AG04450 (cell line): Measurements from ENCODE around the gene PTH2. TPM values are rescaled to one million over a fixed set of nuclear protein-coding genes. Genes with fewer than 3 reads are reported as not detected.

ENCODE experiments used
- CTCF ChIA-PET: fragments of 300-600, 350-600 bp; formaldehyde crosslinking; extraction: SDS; loops from one replicate; lab custom pipeline; 2022; ENCODE audit warnings: antibody characterized with exemption, inconsistent platforms; lab: Charles Lee
- POLR2A ChIA-PET: fragments of 350-600 bp; formaldehyde crosslinking; extraction: SDS; loops from one replicate; lab custom pipeline; 2021; ENCODE audit warnings: antibody characterized with exemption, inconsistent platforms; lab: Yijun Ruan, JAX
- DNase-seq: peaks from one replicate; pipeline ENCODE4 v3.0.0-alpha.2; 2011; ENCODE audit warnings: low read depth, low spot score
- H3K27ac ChIP-seq: one replicate; pipeline ENCODE4 v1.5.1; 2012; ENCODE audit warnings: low read depth, low read length, control low read depth
- H3K27me3 ChIP-seq: one replicate; pipeline ENCODE4 v1.6.0; 2012; ENCODE audit warnings: low read length; ENCODE audit not compliant: control insufficient read depth, insufficient read depth
- H3K4me3 ChIP-seq: 2 replicates; pipeline ENCODE4 v1.5.1; 2011; ENCODE audit warnings: mild to moderate bottlenecking, low read depth, low read length, control low read depth
- H3K9me3 ChIP-seq: 2 replicates; pipeline ENCODE4 v1.5.1; 2012; ENCODE audit warnings: low read length; ENCODE audit not compliant: control insufficient read depth, insufficient read depth
- polyA plus RNA-seq: library from polyadenylated mRNA; depleted of rRNA; stranded (reverse); fragments of >200 nt; gene quantifications from 2 replicates; pipeline ENCODE4 v1.2.3, GENCODE V29; 2011
- TF ChIP-seq, protein P1 (sequence below): IDR thresholded peaks from 2 replicates; pipeline ENCODE4 v1.5.1; 2011; ENCODE audit warnings: low read depth, low read length, control low read depth, inconsistent platforms

The PTH2 gene
- polyA plus RNA-seq, 1 experiment = not detected

DNA sequence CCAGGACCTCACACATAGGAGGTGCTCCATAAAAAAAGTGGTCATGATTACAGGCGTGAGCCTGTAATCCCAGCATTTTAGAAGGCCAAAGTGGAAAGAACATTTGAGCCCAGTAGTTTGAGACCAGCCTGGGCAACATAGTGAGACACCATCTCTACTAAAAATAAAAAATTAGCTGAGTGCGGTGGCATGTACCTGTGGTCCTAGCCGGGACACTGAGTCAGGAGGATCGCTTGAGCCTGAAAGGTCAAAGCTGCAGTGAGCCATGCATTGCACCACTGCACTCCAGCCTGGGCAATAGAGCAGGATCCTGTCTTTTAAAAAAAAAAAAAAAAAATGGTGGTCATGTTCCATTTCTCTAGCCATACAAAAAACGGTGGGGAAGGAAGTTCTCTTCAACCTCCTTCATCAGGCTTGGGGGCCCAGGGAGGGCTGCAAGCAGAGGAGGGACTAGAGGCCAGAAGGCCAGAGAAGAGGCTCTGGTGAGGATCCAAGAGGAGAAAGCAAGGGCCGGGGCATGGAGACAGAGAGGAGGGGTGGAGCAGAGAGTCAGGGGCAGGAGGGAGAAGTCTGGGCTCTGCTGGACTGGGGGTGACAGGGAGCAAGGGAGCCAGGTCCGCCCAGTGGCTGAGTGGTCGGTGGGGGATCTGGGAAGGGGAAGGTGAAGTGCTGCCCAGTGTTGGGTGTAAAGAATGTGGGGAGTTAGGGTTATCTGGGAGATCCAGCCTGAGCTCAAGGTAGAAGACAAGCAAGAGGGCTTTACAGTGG lies 26.3 kb downstream of the PTH2 start:
- POLR2A ChIA-PET = no interaction called here
- no peak for DNase-seq
- CTCF ChIA-PET = no interaction called here
- TF ChIP-seq, protein P1, sequence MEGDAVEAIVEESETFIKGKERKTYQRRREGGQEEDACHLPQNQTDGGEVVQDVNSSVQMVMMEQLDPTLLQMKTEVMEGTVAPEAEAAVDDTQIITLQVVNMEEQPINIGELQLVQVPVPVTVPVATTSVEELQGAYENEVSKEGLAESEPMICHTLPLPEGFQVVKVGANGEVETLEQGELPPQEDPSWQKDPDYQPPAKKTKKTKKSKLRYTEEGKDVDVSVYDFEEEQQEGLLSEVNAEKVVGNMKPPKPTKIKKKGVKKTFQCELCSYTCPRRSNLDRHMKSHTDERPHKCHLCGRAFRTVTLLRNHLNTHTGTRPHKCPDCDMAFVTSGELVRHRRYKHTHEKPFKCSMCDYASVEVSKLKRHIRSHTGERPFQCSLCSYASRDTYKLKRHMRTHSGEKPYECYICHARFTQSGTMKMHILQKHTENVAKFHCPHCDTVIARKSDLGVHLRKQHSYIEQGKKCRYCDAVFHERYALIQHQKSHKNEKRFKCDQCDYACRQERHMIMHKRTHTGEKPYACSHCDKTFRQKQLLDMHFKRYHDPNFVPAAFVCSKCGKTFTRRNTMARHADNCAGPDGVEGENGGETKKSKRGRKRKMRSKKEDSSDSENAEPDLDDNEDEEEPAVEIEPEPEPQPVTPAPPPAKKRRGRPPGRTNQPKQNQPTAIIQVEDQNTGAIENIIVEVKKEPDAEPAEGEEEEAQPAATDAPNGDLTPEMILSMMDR = no peak
- Histone ChIP-seq H3K4me3 (no peak overlapping the region), H3K27ac (no peak overlapping the region), H3K27me3 (peaks cover 37% of the 10 kb centered on the region), H3K9me3 (no peaks in the 10 kb centered on the region)

GRCh38 chr19:49395581-49396407 lies 27.4 kb downstream of the PTH2 start:
- POLR2A ChIA-PET = no interaction called here
- no peak overlapping the region for H3K4me3 ChIP-seq

DNA sequence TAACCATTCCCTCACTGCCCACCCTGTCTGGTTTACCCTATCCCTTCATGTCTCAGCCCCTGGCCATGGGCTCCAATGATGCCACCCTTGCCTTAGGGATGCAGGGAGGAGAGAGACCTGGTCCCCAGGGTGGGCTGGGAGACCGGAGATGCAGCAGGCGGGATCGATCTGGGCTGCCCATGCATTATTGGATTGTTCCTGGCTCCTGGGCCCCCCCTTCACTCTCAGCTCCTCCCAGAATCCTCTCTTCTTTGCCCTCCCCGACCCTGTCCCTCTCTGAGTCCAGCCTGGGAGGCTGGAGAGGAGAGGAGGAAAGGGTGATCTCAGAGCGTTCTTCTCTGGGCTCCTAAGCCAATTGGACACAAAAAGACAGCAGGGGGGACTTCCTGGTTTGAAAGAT lies 29.4 kb downstream of the PTH2 start:
- H3K9me3 ChIP-seq = no peaks in the 10 kb centered on the region
- ChIA-PET POLR2A (no interaction called here), CTCF (interaction anchor here (0.5 to 0.6 kb wide), 2 partner anchors 12 to 49 kb away, joined by 4 read pairs; no protein-coding TSS in a partner anchor)

More at GRCh38 chr19:49395581-49396407, 27.4 kb downstream of the PTH2 start:
- Histone ChIP-seq H3K27me3 (peaks cover 32% of the 10 kb centered on the region), H3K9me3 (no peaks in the 10 kb centered on the region), H3K27ac (no peak overlapping the region)
- CTCF ChIA-PET = no interaction called here
- no peak for DNase-seq
- TF ChIP-seq, protein P1 = no peak

DNA sequence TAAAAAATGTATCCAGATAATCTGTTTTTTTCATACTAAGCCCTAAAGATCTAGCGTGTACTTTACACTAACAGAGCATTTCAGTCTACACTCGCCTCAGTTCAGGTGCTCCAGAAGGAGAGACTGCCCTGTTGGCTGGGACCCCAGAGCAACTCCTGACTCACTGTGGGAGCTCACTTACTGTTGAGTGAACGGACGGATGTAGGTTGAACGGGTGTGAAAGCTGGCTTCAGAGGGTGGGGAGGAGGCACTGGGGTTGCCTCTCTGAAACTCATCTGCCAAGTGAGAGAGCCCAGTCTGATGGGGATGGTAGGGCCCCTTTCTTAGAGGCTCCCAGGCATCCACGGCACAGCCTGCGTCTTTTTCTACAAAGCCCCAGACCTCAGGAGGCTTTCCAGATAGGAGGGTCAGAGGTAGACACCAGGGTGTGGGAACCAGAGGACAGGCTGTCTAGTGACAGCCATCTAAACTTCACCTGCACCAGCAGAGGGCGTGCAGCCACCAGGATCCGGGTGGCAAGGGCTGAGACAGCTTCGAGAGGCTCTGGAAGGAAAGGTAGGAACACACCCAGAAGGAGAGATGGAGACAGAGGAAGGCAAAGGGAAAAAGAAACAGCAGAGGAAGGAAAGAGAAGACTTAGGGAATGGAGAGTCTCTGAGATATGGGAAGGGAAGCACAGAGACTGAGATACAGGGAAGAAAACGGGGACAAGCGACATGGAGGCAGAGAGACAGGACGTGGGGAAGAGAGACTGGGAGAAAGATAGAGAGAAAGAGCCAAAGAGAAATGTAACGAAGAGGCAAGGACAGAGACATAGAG lies 31.5 kb downstream of the PTH2 start:
- Histone ChIP-seq H3K27me3 (peaks cover 26% of the 10 kb centered on the region), H3K4me3 (no peak overlapping the region), H3K9me3 (peaks cover 5% of the 10 kb centered on the region; the same call in 1 of the 2 replicates), H3K27ac (no peak overlapping the region)
- ChIA-PET CTCF (interaction anchor here (0.6 to 1.4 kb wide), 5 partner anchors 9 to 157 kb away, joined by 3 to 15 read pairs (median 4); no protein-coding TSS in a partner anchor), POLR2A (interaction anchor here (1.0 kb wide), 1 partner anchor 148 kb away, joined by 3 read pairs; no protein-coding TSS in a partner anchor)
- TF ChIP-seq, protein P1 = peak; percentile 75
- peak; percentile 20 for DNase-seq

More for the DNA sequence above, 29.4 kb downstream of the PTH2 start:
- TF ChIP-seq, protein P1 = no peak
- DNase-seq = no peak
- no peak overlapping the region for H3K27ac ChIP-seq
- H3K27me3 ChIP-seq = peaks cover 32% of the 10 kb centered on the region
- no peak overlapping the region for H3K4me3 ChIP-seq
